ENCODE measurements around the gene GOLGA3.

DNA sequence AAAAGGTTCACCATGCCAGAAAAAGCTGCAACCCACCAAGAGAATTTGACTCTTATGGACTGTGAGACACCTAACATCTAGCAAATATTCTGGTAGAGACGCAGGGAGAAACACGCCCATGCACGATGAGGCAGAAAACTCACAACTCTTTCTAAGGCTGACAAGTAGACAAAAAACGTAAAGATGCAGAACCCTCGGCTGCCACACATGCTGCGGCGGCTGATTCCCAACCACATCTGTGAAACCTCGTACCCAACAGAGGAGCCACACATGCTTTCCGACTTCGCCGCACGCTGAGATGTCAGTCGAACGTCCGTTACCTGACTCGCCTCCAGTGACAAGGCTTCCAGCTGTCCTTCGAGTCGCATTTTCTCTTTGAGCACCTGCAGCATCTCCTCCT is 21.8 kb downstream of the GOLGA3 start:
- no peak for TF ChIP-seq CTCF (IDR thresholded peaks at IDR 0.05; ENCODE audit: insufficient read depth, low read depth, low read length)
- no peak for TF ChIP-seq EZH2 (IDR thresholded peaks at IDR 0.05; ENCODE audit: insufficient read depth, low read length)
